ENCODE data around the gene NLGN1.

GRCh38 chr3:173838644-173839043 is 441.1 kb downstream of the NLGN1 start:
- no peak for TF ChIP-seq CTCF (IDR thresholded peaks at IDR 0.05)
- no peak for TF ChIP-seq POLR2AphosphoS5 (IDR thresholded peaks at IDR 0.05)
